ENCODE data around the gene CACNG3. TPM values are rescaled to one million over a fixed set of nuclear protein-coding genes. Genes with fewer than 3 reads are reported as not detected.

Gene CACNG3
- total RNA-seq, 1 donor from 2014 or later, result not detected

GRCh38 chr16:24349320-24349719, 93.2 kb downstream of the CACNG3 start:
- no peak overlapping the region for H3K4me3 ChIP-seq
- no peak for TF ChIP-seq POLR2A (IDR thresholded peaks at IDR 0.05)
- TF ChIP-seq CTCF (IDR thresholded peaks at IDR 0.05), result no peak
- no peak for TF ChIP-seq POLR2AphosphoS5 (IDR thresholded peaks at IDR 0.05; ENCODE audit: insufficient read depth in 1 of 2, low read depth in 1 of 2)
- H3K9me3 ChIP-seq, result no peaks in the 10 kb centered on the region
- no peaks in the 10 kb centered on the region for H3K36me3 ChIP-seq
- intact Hi-C loops (cut with DNase I), result loop anchor here (5.0 kb wide), 1 partner anchor 98 kb away; no protein-coding TSS in a partner anchor
- no peaks in the 10 kb centered on the region for H3K4me1 ChIP-seq
- DNase-seq (ENCODE audit: extremely low spot score in 2 of 2), result no peak
- H3K27me3 ChIP-seq, result no peaks in the 10 kb centered on the region
- H3K27ac ChIP-seq, result no peak overlapping the region

- H3K27me3 ChIP-seq, result no peaks in the 10 kb centered on the region
- no peak overlapping the region for H3K4me3 ChIP-seq
- DNase-seq (ENCODE audit: extremely low spot score in 2 of 2), result no peak
- no peaks in the 10 kb centered on the region for H3K36me3 ChIP-seq
- H3K27ac ChIP-seq, result no peak overlapping the region
- intact Hi-C loops (cut with DNase I), result no loop called here
- TF ChIP-seq POLR2AphosphoS5 (IDR thresholded peaks at IDR 0.05; ENCODE audit: insufficient read depth in 1 of 2, low read depth in 1 of 2), result no peak
- no peak for TF ChIP-seq CTCF (IDR thresholded peaks at IDR 0.05)
- TF ChIP-seq POLR2A (IDR thresholded peaks at IDR 0.05), result no peak
- no peaks in the 10 kb centered on the region for H3K4me1 ChIP-seq
- no peaks in the 10 kb centered on the region for H3K9me3 ChIP-seq
These were observed 96.6 kb downstream of the CACNG3 start for GRCh38 chr16:24352746-24353145.

GRCh38 chr16:24353622-24354021, 97.5 kb downstream of the CACNG3 start:
- Histone ChIP-seq H3K9me3 (no peaks in the 10 kb centered on the region), H3K4me1 (no peaks in the 10 kb centered on the region), H3K27me3 (no peaks in the 10 kb centered on the region), H3K4me3 (no peak overlapping the region), H3K36me3 (no peaks in the 10 kb centered on the region), H3K27ac (no peak overlapping the region)
- DNase-seq (ENCODE audit: extremely low spot score in 2 of 2), result no peak
- intact Hi-C loops (cut with DNase I), result no loop called here
- TF ChIP-seq POLR2AphosphoS5 (IDR thresholded peaks at IDR 0.05; ENCODE audit: insufficient read depth in 1 of 2, low read depth in 1 of 2), result no peak
- no peak for TF ChIP-seq CTCF (IDR thresholded peaks at IDR 0.05)
- no peak for TF ChIP-seq POLR2A (IDR thresholded peaks at IDR 0.05)

GRCh38 chr16:24357511-24357910, 101.4 kb downstream of the CACNG3 start:
- Histone ChIP-seq H3K27me3 (no peaks in the 10 kb centered on the region), H3K36me3 (no peaks in the 10 kb centered on the region), H3K4me3 (no peak overlapping the region), H3K4me1 (no peaks in the 10 kb centered on the region), H3K27ac (no peak overlapping the region), H3K9me3 (no peaks in the 10 kb centered on the region)
- intact Hi-C loops (cut with DNase I), result no loop called here
- no peak for DNase-seq (ENCODE audit: extremely low spot score in 2 of 2)
- no peak for TF ChIP-seq CTCF (IDR thresholded peaks at IDR 0.05)
- no peak for TF ChIP-seq POLR2AphosphoS5 (IDR thresholded peaks at IDR 0.05; ENCODE audit: insufficient read depth in 1 of 2, low read depth in 1 of 2)
- no peak for TF ChIP-seq POLR2A (IDR thresholded peaks at IDR 0.05)

GRCh38 chr16:24358117-24358516, 102.0 kb downstream of the CACNG3 start:
- no peaks in the 10 kb centered on the region for H3K36me3 ChIP-seq
- DNase-seq (ENCODE audit: extremely low spot score in 2 of 2), result no peak
- no peaks in the 10 kb centered on the region for H3K9me3 ChIP-seq
- H3K27me3 ChIP-seq, result no peaks in the 10 kb centered on the region
- no peaks in the 10 kb centered on the region for H3K4me1 ChIP-seq
- no peak overlapping the region for H3K27ac ChIP-seq
- no peak overlapping the region for H3K4me3 ChIP-seq
- TF ChIP-seq POLR2A (IDR thresholded peaks at IDR 0.05) (no peak), POLR2AphosphoS5 (IDR thresholded peaks at IDR 0.05; ENCODE audit: insufficient read depth in 1 of 2, low read depth in 1 of 2) (no peak), CTCF (IDR thresholded peaks at IDR 0.05) (no peak)
- intact Hi-C loops (cut with DNase I), result no loop called here
